ENCODE results near the gene KCTD2.
"Not testable (repeated sequence)": the region's sequence is repeated elsewhere in the genome, so short reads cannot be mapped to it uniquely, and the experiment has no call there.

The KCTD2 gene

GRCh38 chr17:75049057-75049456 is 2.0 kb downstream of the KCTD2 start:
- no peak overlapping the region for H3K4me3 ChIP-seq (ENCODE audit: low read depth, low read length)

DNA sequence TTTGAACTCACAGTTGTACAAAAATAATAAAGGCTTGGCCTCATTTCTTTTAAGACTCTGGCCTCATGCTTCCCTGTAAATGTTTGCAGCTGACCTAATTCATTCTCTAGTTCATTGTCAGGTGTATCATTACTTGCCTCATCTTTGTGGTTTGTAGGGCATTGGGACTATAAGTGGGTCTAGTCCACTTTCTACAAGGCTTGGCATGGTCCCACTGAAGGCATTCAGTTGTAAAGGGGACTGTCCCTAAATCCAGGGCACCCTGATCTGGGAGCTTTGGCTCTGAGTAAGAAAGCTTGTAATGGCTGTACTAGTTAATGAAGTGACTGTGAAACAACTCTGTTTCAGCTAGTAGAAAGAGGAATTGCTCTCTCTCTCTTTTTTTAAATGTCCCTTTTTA is 2.7 kb downstream of the KCTD2 start:
- no peak overlapping the region for H3K4me3 ChIP-seq (ENCODE audit: low read depth, low read length)

DNA sequence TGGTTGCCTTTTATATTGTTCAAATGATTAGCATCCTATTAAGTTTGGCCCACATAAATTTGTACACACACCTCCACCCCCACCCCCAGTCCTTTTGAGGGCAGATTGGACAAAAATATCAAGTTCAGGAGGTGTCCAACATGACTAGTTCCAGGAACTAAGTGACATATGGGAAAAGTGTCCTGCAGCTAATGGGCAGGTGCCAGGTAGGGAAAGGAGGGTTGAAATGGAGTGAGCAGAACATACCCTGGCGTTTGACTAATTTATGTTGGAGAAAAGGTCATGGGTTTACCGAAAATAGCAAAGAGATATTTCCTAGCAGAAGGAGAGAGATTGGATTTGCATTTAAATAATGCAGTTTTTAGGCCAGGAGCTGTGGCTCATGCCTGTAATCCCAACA is 4.9 kb downstream of the KCTD2 start:
- H3K4me3 ChIP-seq (ENCODE audit: low read depth, low read length): no peak overlapping the region

DNA sequence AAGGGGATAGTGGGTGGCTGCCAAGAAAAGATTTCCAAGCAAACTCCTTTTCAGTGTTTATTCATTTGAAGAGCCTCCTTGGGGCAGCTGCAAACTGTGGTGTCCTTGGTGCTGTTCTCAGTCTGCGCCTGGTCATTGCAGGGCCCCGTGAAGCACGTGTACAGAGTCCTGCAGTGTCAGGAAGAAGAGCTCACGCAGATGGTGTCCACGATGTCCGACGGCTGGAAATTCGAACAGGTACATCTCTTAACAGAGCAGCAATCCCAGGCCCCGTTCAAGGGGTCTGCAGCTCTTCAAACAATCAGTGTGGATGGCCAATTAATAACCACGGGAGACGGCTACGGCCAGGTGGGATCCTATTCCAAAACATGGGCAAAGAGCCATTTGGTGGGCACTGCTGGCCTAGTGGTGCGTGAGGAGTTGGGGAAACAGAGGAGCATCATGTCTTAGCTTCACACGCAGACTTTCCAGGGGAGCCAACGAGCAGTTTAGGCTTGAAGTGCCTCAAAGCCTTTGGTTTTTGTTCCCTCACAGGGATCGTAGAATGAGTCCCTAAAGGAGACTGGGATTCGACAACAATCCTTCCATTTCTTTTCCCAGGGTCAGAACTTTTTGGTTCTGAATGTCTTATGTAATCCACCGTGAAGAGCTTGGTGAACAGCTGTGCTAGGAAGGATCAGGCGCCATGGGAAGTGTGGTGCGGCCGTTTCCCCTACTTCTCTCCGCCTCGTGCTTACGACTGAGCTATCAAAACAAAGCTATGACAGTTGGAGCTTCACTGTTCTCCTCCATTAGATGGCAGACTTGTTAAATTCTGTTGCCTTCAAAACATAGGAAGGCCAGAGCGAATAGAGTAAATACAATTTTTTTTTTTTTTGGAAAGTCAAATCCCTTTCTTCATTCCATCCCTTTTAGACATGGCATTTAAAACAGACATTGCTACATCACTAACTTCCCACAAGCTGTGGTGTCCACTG is 12.6 kb downstream of the KCTD2 start:
- no peak overlapping the region for H3K4me3 ChIP-seq (ENCODE audit: low read depth, low read length)

DNA sequence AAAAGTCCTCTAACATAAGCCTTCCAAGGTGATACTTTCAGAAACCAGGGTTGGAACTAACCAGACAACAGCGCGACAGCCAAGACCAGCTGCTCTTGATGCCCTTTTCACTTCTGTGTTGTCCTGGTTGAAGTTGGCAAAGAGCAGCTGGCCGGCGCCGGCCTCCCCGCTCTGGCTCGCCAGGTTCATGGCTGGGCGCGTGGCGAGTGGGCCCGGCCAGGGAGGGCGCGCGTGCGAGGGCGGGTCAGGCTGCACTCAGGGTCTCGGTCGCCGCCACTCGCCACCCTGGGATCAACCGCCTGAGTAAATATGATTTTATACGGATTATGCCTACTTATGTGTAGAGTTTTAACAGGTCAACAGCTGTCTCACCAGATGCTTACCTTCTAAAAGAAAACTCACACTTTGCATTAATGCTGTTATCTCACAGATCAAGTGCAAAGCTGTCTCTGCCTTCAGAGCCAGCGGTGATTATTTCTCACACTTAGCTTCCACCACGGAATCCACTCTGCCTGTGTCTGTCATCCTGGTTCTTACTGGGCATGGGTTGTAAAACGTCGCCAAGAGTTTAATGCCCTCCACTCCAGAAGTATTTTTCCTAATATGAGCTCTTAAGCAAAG is 13.5 kb downstream of the KCTD2 start:
- H3K4me3 ChIP-seq (ENCODE audit: low read depth, low read length): no peak overlapping the region

- H3K4me3 ChIP-seq (ENCODE audit: low read depth, low read length): no peak overlapping the region
Measured at GRCh38 chr17:75061055-75061438, 14.0 kb downstream of the KCTD2 start.

- H3K4me3 ChIP-seq (ENCODE audit: low read depth, low read length): no peak overlapping the region
Measured at GRCh38 chr17:75061618-75062017, 14.6 kb downstream of the KCTD2 start.

GRCh38 chr17:75063201-75063600 is 16.2 kb downstream of the KCTD2 start:
- H3K4me3 ChIP-seq (ENCODE audit: low read depth, low read length): no peak overlapping the region

- no peak overlapping the region for H3K4me3 ChIP-seq (ENCODE audit: low read depth, low read length)
Measured at GRCh38 chr17:75063626-75064025, 16.6 kb downstream of the KCTD2 start.

- no peak overlapping the region for H3K4me3 ChIP-seq (ENCODE audit: low read depth, low read length)
Measured at GRCh38 chr17:75064040-75064439, 17.0 kb downstream of the KCTD2 start.

DNA sequence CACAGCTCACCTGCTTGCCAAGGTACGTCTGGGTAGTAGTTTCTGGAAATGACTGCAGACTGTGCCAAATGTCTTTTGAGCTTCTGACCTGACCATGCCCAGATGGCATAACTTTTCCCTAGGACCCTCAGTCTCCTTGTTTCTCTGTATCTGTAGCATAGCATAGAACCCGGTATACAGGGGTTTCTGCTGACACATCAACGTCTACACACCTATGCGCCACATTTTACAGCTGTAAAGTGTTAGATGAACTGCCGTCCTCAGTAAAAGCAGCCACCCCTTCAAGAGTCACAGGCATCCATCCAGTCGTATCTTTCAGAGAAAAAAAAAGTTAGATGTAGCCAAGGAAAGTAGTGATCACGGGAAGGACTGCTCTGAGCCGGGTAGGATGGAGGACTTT is 17.4 kb downstream of the KCTD2 start:
- no peak overlapping the region for H3K4me3 ChIP-seq (ENCODE audit: low read depth, low read length)

GRCh38 chr17:75064867-75065561 is 18.0 kb downstream of the KCTD2 start:
- H3K4me3 ChIP-seq (ENCODE audit: low read depth, low read length): no peak overlapping the region

DNA sequence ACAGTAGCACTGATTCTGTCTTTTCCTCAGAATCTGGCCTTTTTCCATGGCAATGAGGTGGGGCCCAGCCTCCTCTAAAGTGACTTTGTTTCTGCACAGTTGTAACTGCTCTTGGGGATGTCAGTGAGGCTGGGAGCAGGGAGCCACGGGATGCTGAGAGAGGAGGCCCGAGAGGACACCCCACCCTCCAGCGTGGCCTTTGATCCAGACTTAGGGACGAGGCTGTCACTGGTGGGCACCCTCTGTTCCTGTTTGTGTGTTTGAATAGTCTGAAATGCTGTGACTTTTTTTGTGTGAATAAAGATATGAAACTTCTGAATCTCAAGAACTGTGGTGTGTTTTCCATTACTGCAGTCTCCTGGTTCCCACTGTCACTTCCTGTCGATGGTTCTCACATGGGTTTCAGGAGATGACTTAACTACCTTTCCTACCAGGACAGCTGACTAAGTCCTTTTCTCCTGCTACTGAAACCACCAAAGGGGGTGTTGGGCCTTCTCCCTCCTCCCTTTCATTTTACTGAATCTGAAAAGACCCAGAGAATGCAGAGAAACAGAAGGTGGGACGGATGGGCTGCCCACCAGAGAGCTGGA is 18.6 kb downstream of the KCTD2 start:
- H3K4me3 ChIP-seq (ENCODE audit: low read depth, low read length): no peak overlapping the region

GRCh38 chr17:75067856-75068255 is 20.8 kb downstream of the KCTD2 start:
- no peak overlapping the region for H3K4me3 ChIP-seq (ENCODE audit: low read depth, low read length)

- H3K4me3 ChIP-seq (ENCODE audit: low read depth, low read length): no peak overlapping the region
Measured at GRCh38 chr17:75068750-75069149, 21.7 kb downstream of the KCTD2 start.

DNA sequence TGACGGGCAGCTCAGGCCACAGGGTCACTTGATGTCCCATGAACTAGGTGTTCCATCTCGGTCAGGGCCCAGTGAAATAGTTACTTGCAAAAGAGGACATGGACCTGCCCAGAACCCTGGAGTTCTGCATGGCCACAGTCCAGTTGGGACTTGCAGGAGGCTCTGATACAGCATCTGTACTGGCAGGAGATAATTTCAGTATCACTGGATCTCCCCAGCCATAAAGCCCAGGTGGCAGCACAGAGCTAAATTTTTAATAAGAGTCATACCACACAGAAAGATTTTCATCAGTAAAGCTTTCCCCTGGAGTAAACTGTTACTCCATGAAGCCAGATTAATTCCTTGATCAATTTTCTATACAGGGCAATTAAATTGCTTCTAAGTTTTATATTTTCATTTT is 22.8 kb downstream of the KCTD2 start:
- no peak overlapping the region for H3K4me3 ChIP-seq (ENCODE audit: low read depth, low read length)

DNA sequence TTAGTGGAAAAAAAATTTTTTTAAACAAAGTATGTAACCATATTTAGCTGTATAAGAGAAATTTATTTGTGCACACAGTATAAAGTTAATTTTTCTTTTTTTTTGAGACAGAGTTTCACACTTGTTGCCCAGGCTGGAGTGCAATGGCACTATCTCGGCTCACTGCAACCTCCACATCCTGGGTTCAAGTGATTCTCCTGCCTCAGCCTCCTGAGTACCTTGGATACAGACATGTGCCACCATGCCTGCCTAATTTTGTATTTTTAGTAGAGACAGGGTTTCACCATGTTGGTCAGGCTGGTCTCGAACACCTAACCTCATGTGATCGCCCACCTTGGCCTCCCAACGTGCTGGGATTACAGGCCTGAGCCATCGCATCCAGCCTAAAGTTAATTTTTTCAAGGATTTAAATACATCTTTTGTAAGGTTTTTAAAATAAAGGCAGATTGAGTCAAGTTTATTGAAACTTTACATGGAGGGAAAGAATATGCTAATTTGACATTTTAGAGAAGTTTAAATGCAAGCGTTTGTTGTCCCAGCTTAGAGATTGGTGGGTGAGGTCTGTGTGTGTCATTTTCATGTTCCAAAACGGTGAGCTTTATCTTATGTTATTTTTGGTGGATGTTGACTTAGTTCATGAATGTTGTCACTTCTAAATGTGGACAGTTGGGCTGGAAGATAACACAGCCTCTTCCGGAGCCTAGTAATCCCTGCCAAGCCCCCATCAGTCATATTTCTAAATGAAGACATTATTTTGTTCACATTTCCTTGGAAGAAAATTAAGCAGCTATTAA is 24.6 kb downstream of the KCTD2 start:
- not testable (repeated sequence) for H3K4me3 ChIP-seq (ENCODE audit: low read depth, low read length)

DNA sequence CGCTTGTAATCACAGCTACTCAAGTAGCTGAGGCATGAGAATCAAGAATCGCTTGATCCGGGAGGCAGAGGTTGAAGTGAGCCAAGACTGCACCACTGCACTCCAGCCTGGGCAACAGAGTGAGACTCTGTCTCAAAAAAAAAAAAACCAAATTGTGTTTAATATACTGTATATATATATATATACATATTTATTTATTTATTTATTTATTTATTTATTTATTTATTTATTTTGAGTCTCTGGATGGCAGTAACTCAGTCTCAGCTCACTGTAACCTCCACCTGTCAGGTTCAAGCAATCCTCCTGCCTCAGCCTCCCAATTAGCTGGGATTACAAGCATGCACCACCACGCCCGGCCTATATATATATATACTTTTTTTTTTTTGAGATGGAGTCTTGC is 25.9 kb downstream of the KCTD2 start:
- not testable (repeated sequence) for H3K4me3 ChIP-seq (ENCODE audit: low read depth, low read length)

GRCh38 chr17:75073618-75074047 is 26.6 kb downstream of the KCTD2 start:
- H3K4me3 ChIP-seq (ENCODE audit: low read depth, low read length): no peak overlapping the region

DNA sequence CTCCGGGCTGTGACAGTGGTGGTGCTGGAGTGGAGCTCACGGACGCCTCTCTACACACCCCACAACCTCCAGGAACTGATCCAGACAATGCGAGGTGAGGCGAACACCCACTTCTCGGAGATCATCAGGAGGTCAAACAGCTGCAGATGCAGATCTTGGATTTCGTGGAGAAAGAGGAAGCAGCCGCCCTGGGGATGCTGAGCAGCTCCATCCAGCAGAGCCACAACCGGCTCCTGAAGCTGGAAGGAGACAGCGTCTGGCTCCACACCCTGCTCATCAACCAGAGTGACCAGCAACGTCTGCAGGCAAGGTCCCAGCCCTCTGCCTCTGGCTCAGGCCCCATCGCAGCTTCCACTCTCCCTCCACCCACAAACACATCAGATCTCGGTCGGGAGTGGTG is 27.5 kb downstream of the KCTD2 start:
- H3K4me3 ChIP-seq (ENCODE audit: low read depth, low read length): no peak overlapping the region

All from iPS-11a (cell line).